Tibial nerve (tissue), 4 donors: ENCODE measurements around the gene HAGHL.

ENCODE experiments used
- EP300 ChIP-seq, 2 donors: sonication (generic); formaldehyde crosslinking; IDR thresholded peaks; one replicate each; pipeline ENCODE4 v1.6.1; 2017; ENCODE audit warnings: antibody characterized with exemption in 2 of 2, mild to moderate bottlenecking in 1 of 2
- POLR2A ChIP-seq, 2 donors: fragments of 450-650 bp; IDR thresholded peaks; one replicate each; pipeline ENCODE4 v1.6.1; 2017; ENCODE audit warnings: antibody characterized with exemption in 2 of 2, mild to moderate bottlenecking in 2 of 2, moderate library complexity in 2 of 2
- TF ChIP-seq, protein P1 (sequence below), 5 experiments: fragments of 200-600 bp in 3 of 5; fragments of 450-650 bp in 2 of 5; sonication (generic) in 3 of 5; IDR thresholded peaks; one replicate each; pipeline ENCODE4 v1.5.1; 2016 to 2019; ENCODE audit warnings: antibody characterized with exemption in 5 of 5, mild to moderate bottlenecking in 3 of 5, moderate library complexity in 2 of 5

- TF ChIP-seq POLR2A (IDR thresholded peaks at IDR 0.05) (no peak), EP300 (IDR thresholded peaks at IDR 0.05) (no peak)
- TF ChIP-seq, protein P1, sequence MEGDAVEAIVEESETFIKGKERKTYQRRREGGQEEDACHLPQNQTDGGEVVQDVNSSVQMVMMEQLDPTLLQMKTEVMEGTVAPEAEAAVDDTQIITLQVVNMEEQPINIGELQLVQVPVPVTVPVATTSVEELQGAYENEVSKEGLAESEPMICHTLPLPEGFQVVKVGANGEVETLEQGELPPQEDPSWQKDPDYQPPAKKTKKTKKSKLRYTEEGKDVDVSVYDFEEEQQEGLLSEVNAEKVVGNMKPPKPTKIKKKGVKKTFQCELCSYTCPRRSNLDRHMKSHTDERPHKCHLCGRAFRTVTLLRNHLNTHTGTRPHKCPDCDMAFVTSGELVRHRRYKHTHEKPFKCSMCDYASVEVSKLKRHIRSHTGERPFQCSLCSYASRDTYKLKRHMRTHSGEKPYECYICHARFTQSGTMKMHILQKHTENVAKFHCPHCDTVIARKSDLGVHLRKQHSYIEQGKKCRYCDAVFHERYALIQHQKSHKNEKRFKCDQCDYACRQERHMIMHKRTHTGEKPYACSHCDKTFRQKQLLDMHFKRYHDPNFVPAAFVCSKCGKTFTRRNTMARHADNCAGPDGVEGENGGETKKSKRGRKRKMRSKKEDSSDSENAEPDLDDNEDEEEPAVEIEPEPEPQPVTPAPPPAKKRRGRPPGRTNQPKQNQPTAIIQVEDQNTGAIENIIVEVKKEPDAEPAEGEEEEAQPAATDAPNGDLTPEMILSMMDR (IDR thresholded peaks at IDR 0.05) = no peak
These were observed 35.0 kb downstream of the HAGHL start for GRCh38 chr16:761625-762513.
